HG03442 (cell line): ENCODE results near the gene EAF2.

Experiments used
- ATAC-seq: cut with Tn5 transposase; IDR thresholded peaks from one replicate; pipeline ENCODE4 v1.9.1; 2021; ENCODE audit warnings: mild to moderate bottlenecking, moderate library complexity; ENCODE audit not compliant: unreplicated experiment

The EAF2 gene

DNA sequence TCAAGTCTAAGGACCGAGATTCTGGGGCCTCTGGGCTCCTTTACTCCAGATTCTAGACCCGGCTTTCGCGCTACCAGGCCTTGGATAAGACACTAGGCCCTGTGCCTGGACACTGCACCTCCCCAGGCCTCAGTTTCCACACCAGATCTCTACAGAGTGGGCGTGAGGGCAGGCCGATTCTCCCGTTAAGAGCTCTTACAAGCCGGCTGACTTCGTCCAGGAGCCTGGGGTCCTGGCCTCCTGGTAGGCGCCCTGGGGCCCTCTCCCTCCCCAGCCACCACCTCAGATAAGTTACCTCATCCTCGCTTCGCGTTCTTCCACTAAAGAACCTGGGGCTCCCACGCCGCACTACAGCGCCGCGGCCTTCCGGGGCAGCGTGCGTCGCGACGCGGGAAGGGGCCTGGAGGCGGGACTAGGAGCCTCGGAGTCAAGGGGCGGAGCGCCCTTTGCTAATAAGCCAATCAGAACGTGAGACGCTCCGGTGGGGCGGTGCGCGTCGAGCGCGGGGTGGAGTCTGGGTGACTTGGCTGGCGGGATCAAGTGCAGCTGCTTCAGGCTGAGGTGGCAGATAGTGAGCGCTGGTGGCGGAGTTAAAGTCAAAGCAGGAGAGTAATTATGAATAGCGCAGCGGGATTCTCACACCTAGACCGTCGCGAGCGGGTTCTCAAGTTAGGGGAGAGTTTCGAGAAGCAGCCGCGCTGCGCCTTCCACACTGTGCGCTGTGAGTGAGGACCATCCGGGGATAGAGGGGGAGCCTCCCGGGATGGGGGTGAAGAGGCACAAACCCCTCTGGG lies at the start of gene EAF2, which contains the start of gene IQCB1:
Gene EAF2 (plus strand): TSS at position 539 of the 794 bp plus-strand sequence. CDS start 77 bp downstream, at position 616.
Gene IQCB1 (minus strand): TSS at position 390 of the 794 bp plus-strand sequence. CDS start 6,100 bp downstream, outside the sequence.
- peak; percentile 97 for ATAC-seq

- ATAC-seq: no peak
These were observed 48.5 kb upstream of the EAF2 start for GRCh38 chr3:121786485-121786884.

DNA sequence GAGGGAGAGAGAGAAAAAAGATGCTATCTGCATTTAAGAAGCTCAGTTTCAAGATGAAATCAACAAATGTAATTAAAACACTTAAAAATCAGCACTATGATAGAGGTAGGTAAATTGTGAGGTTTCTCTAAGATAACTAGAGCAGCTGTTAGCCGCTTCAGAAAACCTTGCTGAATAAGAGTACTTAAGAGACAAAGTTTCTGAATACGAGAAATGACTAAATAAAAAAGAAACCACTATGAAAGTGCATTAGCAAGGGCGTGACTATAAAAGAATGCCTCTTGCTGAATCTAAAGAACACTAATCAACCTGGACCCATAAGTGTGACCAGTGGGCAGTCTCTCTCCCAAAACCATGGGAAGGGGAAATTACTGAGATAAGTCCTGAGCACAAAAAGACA lies 41.9 kb upstream of the EAF2 start:
- ATAC-seq: peak; percentile 59

DNA sequence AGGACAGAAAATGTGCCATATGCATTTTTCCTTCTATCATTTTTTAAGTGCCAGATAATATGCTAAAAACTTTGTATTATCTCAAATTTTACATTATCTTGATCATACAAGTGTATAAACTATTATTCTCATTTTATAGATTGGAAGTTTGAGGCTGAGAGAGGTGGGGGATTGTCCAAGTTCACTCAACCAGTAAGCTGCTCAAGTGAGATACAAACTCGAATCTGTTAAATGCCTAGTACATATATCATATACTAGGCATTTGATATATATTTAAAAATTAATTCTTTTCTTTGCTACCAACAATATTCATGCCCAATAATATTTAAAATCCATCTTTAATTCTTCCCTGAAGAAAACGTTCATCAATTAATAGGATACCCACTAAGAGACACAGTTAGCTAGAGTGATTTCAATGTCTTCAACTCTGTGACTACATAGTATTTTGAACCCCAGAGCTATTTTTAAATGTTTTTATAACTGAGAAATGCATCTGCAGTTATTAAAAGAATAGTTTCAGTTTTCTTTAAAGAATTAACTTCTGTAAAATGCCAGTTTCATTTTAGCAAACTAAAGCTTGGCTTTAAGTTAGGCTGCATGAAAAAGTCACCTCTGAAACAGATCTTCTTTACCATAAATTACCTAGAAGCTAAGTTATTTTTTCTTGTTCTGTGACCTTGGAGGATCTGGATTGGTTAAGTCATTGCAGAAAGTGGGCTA lies 40.6 kb upstream of the EAF2 start:
- ATAC-seq: no peak

DNA sequence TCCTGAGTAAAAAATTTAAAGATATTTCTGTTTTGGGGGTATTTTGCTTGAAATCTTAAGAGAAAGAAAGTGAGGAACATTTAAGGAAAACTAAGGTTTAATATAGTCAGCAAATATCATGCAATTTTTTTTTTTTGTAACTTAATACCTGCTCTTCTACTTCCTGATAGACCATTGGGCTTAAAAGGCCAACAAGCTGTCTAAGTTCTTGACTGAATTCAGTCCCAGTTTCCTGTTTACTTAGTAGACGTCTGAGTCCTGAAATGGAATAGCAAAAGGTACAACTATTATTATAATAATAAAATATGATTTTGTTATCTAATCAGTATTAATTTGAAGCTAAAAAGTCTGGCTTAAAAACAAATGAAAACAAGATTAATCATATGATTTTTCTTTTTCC lies 38.0 kb upstream of the EAF2 start:
- ATAC-seq: no peak

DNA sequence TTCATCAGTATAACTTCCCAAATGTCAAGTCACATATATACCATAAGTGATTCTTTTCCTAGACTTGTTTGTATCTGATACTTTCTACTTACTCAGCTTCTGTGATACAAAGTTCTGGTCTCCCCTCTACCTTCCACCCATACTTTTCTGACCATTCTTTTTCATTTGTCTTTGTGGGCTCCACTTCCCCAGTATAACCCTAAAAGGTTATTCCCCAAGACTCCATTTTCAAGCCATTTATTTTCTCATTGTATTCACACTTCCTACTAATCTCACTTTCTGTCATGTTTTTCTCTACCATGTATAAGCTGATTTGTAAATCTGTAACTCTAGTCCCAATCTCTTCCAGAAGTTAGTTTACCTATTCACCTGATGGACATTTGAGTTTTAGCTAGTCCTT lies 34.1 kb upstream of the EAF2 start:
- no peak for ATAC-seq

DNA sequence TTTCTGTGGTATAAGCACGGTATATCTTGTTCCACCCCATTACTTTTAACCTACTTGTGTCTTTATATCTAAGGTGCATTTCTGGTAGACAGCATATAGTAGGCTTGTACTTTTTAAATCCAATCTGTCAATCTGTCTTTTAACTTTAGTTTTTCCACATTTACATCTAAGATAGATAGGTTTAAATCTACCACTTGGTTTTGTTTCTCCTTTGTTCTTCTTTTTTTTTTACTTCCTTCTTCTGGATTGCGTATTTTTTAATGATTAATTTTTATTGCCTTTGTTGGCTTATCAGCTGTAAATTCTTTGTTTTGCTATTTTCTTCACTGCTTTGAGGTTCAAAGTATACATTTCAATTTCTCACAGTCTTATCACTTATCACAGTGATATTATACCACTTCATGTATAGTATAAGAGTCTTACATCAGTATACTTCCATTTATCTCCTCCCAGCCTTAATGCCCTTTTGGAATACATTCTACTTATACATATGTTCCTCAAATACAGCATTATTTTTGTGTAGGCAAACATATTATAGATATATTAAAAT lies 31.2 kb upstream of the EAF2 start:
- no peak for ATAC-seq

GRCh38 chr3:121809249-121809648 lies 25.8 kb upstream of the EAF2 start:
- peak; percentile 99 for ATAC-seq

GRCh38 chr3:121817753-121818152 lies 17.3 kb upstream of the EAF2 start:
- no peak for ATAC-seq

DNA sequence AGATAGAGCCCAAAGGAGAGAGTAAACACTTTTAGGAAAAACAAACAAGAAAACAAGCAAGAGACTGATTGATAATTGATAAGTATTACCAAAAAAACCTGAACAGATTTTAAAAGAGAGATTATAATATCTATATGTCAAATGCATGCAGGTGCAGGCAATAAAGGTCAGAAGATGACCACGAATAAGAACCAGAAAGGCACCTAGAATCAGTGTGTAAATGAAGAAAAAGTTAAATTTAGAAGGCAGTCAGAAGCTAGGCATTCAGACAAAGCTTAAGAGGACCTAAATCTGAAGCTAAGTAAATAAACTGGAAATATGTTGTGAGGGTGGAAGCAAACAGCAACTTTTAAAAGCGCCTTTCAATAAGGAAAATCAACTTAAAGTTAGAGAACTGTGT lies 16.4 kb upstream of the EAF2 start:
- no peak for ATAC-seq

- ATAC-seq: no peak
These were observed 15.8 kb upstream of the EAF2 start for GRCh38 chr3:121819236-121819635.

- no peak for ATAC-seq
These were observed 13.4 kb upstream of the EAF2 start for GRCh38 chr3:121821421-121822199.

GRCh38 chr3:121822973-121823372 lies 12.0 kb upstream of the EAF2 start:
- ATAC-seq: no peak

GRCh38 chr3:121834157-121834670 lies 795 bp upstream of the EAF2 start:
- ATAC-seq: no peak

GRCh38 chr3:121835465-121835801 lies 424 bp downstream of the EAF2 start:
- ATAC-seq: peak; percentile 8

DNA sequence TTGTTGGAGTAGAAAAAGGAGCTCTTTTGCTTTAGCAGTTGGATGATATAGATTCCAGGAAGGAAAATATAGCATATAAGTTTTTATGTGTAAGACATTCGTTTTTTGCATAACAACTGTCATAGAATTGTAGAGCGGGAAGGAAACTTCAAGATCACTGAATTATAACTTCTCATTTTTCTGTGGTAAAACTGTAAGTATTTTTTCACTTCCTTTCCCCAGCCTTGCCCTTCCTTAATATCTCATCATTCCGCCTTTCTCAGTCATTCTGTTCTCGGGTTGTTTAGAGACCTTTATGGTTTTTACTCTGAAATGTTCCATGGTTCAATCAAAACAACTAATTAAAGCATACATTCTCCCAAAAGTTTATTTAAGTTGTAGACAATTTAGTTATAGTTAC lies 1.1 kb downstream of the EAF2 start:
- ATAC-seq: no peak

GRCh38 chr3:121836481-121836880 lies 1.5 kb downstream of the EAF2 start:
- ATAC-seq: no peak

DNA sequence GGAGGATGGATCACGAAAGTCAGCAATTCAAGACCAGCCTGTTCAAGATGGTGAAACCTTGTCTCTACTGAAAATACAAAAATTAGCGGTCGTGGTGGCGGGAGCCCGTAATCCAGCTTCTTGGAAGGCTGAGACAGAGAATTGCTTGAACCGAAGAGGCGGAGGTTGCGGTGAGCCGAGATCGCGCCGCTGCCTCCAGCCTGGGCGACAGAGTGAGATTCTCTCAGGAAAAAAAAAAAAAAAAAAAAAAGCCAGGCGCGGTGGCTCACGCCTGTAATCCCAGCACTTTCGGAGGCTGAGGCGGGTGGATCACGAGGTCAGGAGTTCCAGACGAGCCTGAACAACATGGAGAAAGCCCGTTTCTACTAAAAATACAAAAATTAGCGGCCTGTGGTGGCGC lies 5.0 kb downstream of the EAF2 start:
- no peak for ATAC-seq

GRCh38 chr3:121844892-121845291 lies 9.9 kb downstream of the EAF2 start:
- no peak for ATAC-seq

- no peak for ATAC-seq
These were observed 17.2 kb downstream of the EAF2 start for GRCh38 chr3:121852256-121852655.

- ATAC-seq: no peak
These were observed 20.5 kb downstream of the EAF2 start for GRCh38 chr3:121855555-121855954.
